Mammary epithelial cell (primary cell): Measurements from ENCODE around the gene FOXK2.

ENCODE experiments used
- EZH2 ChIP-seq: IDR thresholded peaks from 2 replicates; pipeline ENCODE4 v1.6.1; 2012; ENCODE audit warnings: low read length, inconsistent platforms, borderline replicate concordance
- TF ChIP-seq, protein P1 (sequence below), 2 donors: IDR thresholded peaks in 1 of 2; conservative IDR thresholded peaks in 1 of 2; 2 replicates each; pipeline ENCODE4 v1.5.1; 2011 to 2012; ENCODE audit warnings: inconsistent platforms in 2 of 2, low read length in 2 of 2, mild to moderate bottlenecking in 2 of 2, control low read depth in 1 of 2, low read depth in 1 of 2; ENCODE audit not compliant: insufficient read depth in 1 of 2; ENCODE audit errors: extremely low read depth in 1 of 2

DNA sequence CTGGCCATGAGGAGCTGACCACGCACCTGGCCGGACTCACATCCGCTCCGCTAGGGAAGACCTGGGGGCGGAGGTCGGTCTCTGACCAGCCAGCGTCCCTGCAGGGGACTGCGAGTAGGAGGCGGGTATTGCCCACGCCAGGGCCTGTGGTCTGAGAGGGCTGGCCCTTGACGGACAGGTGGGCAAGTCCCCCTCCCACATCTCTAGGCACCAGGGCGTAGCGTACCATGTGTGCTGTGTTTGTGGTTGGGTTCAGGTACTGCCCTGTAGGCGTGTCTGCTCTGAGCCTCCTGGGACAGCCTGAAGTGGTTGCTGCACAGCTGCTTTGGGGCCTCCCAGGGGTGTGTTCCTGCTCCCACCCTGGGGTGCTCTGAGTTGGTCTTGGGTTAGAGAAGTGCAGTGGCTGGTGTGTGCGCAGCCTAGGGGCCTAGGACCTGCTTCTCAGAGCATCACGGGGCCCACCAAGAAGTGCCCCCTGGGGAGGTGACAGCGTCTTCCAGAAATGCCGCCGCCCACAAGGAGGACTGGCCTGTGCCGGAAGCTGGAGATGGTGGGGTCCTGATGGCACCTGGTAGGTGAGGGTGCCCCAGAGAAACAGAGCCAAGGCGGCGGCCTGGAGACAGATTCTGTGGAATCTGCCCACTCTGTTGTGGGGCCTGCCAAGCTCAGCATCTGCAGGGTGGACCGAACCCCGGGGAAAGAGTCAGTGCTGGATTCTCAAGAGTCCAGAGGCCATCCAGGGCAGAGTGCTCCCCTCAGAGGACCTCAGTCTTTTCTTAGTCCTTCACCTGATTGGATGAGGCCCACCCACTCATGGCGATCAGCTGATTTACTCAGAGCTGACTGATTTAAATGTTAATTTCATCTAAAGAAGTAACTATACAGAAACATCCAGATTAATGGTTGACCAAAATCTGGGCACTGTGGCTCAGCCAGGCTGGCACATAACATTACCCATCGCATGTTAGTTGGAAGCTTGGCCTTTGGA, 80.4 kb downstream of the FOXK2 start:
- TF ChIP-seq, protein P1, sequence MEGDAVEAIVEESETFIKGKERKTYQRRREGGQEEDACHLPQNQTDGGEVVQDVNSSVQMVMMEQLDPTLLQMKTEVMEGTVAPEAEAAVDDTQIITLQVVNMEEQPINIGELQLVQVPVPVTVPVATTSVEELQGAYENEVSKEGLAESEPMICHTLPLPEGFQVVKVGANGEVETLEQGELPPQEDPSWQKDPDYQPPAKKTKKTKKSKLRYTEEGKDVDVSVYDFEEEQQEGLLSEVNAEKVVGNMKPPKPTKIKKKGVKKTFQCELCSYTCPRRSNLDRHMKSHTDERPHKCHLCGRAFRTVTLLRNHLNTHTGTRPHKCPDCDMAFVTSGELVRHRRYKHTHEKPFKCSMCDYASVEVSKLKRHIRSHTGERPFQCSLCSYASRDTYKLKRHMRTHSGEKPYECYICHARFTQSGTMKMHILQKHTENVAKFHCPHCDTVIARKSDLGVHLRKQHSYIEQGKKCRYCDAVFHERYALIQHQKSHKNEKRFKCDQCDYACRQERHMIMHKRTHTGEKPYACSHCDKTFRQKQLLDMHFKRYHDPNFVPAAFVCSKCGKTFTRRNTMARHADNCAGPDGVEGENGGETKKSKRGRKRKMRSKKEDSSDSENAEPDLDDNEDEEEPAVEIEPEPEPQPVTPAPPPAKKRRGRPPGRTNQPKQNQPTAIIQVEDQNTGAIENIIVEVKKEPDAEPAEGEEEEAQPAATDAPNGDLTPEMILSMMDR (conservative IDR thresholded peaks at IDR 0.05 in 1 of 2, IDR thresholded peaks at IDR 0.05 in 1 of 2; ENCODE audit: extremely low read depth in 1 of 2, insufficient read depth in 1 of 2, low read depth in 1 of 2, low read length in 2 of 2), result no peak
- no peak for TF ChIP-seq EZH2
